Measurements from ENCODE around the gene LBH. TPM values are rescaled to one million over a fixed set of nuclear protein-coding genes. Genes with fewer than 3 reads are reported as not detected.

The LBH gene
- total and polyA plus RNA-seq, 3 experiments from 2014 or later: 115 to 156 (median 121) TPM

- peaks cover 85% of the 10 kb centered on the region for H3K4me1 ChIP-seq (ENCODE audit: insufficient read depth, low read length)
- Mint-ChIP-seq H3K36me3 (peaks cover 0 to 82% (median 8%) of the 10 kb centered on the region in 3 donors), H3K9me3 (no peaks in the 10 kb centered on the region), H3K27me3 (no peaks in the 10 kb centered on the region), H3K4me1 (peaks cover 84 to 98% (median 97%) of the 10 kb centered on the region in 3 donors), H3K4me3 (peak overlapping the region in 6 of 7 donors; percentile 2 to 58 (median 8)), H3K27ac (peak overlapping the region; percentile 44 to 90 (median 82))
- CTCF ChIA-PET: interaction anchor here (1.1 to 1.8 kb wide), 3 partner anchors 10 to 15 kb away, joined by 4 to 11 read pairs (median 5); no protein-coding TSS in a partner anchor
- H3K27me3 ChIP-seq (ENCODE audit: insufficient read depth, low read length, poor library complexity, severe bottlenecking): no peaks in the 10 kb centered on the region
- peaks cover 8% of the 10 kb centered on the region for H3K36me3 ChIP-seq (ENCODE audit: insufficient read depth, low read length)
- no peak for DNase-seq
- H3K9me3 ChIP-seq (ENCODE audit: low read length): no peaks in the 10 kb centered on the region
- POLR2A ChIA-PET: no interaction called here
- no peak overlapping the region for H3K4me3 ChIP-seq (ENCODE audit: low read length)
- no peak overlapping the region for H3K27ac ChIP-seq (ENCODE audit: low read depth, low read length)
Observed at GRCh38 chr2:30248791-30249190, 17.5 kb downstream of the LBH start.

- H3K27ac Mint-ChIP-seq: peak overlapping the region in 7 of 8 donors; percentile 56 to 90 (median 86)
- Histone ChIP-seq H3K36me3 (ENCODE audit: insufficient read depth, low read length) (peaks cover 5% of the 10 kb centered on the region), H3K27me3 (ENCODE audit: insufficient read depth, low read length, poor library complexity, severe bottlenecking) (no peaks in the 10 kb centered on the region), H3K9me3 (ENCODE audit: low read length) (no peaks in the 10 kb centered on the region), H3K4me3 (ENCODE audit: low read length) (no peak overlapping the region), H3K4me1 (ENCODE audit: insufficient read depth, low read length) (peaks cover 85% of the 10 kb centered on the region), H3K27ac (ENCODE audit: low read depth, low read length) (no peak overlapping the region)
- H3K4me1 Mint-ChIP-seq: peaks cover 84 to 98% (median 97%) of the 10 kb centered on the region in 3 donors
- ChIA-PET POLR2A (no interaction called here), CTCF (interaction anchor here (1.1 to 1.5 kb wide), 2 partner anchors 10 to 12 kb away, joined by 3 to 5 read pairs; no protein-coding TSS in a partner anchor)
- H3K36me3 Mint-ChIP-seq: peaks cover 0 to 80% (median 8%) of the 10 kb centered on the region in 3 donors
- no peaks in the 10 kb centered on the region for H3K27me3 Mint-ChIP-seq
- H3K9me3 Mint-ChIP-seq: no peaks in the 10 kb centered on the region
- H3K4me3 Mint-ChIP-seq: peak overlapping the region in 5 of 7 donors; percentile 2 to 76 (median 50)
- DNase-seq: no peak
Observed at GRCh38 chr2:30249354-30249753, 18.0 kb downstream of the LBH start.

DNA sequence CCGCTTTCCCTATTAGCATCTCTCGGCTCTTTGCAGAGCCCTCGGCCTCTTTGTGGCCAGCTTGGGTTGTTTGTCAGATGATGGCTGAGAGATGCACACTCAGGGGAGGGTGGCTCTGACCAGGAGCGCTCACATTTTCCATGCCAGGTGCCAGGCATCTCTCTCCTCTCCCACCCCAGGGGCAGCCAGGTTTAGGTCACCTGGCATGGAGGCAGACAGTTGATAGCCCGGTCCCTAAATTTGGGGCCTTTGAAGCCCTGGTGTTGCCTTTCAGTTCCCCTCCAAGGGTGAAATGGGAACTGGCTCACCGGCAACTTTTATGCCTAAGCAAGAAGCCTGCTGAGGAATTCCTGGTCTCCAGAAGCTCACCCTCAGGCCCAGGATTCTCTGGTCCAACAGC, 19.1 kb downstream of the LBH start:
- Histone ChIP-seq H3K27ac (ENCODE audit: low read depth, low read length) (no peak overlapping the region), H3K27me3 (ENCODE audit: insufficient read depth, low read length, poor library complexity, severe bottlenecking) (no peaks in the 10 kb centered on the region), H3K4me3 (ENCODE audit: low read length) (no peak overlapping the region), H3K9me3 (ENCODE audit: low read length) (no peaks in the 10 kb centered on the region), H3K4me1 (ENCODE audit: insufficient read depth, low read length) (peaks cover 86% of the 10 kb centered on the region), H3K36me3 (ENCODE audit: insufficient read depth, low read length) (peaks cover 2% of the 10 kb centered on the region)
- H3K9me3 Mint-ChIP-seq: no peaks in the 10 kb centered on the region
- peaks cover 91 to 99% (median 98%) of the 10 kb centered on the region in 3 donors for H3K4me1 Mint-ChIP-seq
- peak overlapping the region in 7 of 8 donors; percentile 43 to 93 (median 89) for H3K27ac Mint-ChIP-seq
- H3K36me3 Mint-ChIP-seq: peaks cover 0 to 82% (median 8%) of the 10 kb centered on the region in 3 donors
- H3K27me3 Mint-ChIP-seq: no peaks in the 10 kb centered on the region
- DNase-seq: no peak
- CTCF ChIA-PET: interaction anchor here (0.9 to 1.5 kb wide), 2 partner anchors 11 to 13 kb away, joined by 3 read pairs; no protein-coding TSS in a partner anchor
- peak overlapping the region in 4 of 7 donors; percentile 15 to 85 (median 37) for H3K4me3 Mint-ChIP-seq
- POLR2A ChIA-PET: no interaction called here

DNA sequence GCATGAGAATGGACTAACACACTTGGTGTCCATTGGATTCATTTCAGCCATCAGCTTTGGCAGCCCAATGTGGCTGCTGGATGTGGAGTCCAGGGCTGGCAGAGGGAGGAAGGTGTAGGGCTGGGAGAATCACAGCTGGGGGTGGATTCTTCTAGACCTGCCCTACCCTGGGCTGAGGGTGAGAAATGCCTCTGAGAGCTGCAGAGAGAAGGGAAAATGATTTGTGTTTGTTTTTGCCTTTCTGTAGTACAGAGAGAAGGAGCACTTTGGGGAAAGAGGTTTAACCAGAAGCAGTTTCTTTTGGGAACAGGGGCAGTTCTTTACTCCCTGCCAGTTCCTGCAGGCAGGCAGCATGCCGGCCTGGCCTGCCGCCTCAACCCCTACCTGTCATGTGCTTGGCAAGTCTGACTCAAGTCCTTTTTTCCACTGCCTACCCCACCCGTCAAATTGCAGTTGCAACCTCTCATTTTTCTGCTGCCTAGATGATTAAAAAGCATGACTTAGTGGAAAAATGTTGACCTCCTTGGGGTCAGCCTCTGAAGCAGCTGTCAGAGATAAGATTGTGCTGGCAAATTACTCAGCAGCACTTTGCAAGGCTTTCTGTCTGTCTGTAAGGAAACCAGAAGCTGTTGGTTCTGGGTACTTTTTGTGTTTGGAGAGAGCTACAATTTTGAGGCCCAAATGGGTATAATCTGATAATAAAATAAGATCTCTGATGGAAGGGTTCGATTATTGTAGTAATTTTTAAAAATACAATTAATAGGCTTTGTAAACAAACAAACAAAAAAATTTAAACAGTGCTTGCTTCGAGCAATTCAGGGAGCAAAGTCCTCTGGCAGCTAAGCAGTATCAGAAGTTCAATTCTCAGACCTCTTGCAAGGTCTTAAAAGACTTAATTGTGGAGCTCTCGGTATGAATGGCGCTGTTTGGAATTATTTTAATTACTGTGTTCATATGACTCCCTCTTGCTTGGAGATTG, 21.7 kb downstream of the LBH start:
- no peaks in the 10 kb centered on the region for H3K9me3 Mint-ChIP-seq
- peak overlapping the region; percentile 33 for H3K4me3 ChIP-seq (ENCODE audit: low read length)
- peaks cover 6 to 84% (median 19%) of the 10 kb centered on the region in 3 donors for H3K36me3 Mint-ChIP-seq
- H3K27me3 Mint-ChIP-seq: no peaks in the 10 kb centered on the region
- peak overlapping the region; percentile 80 for H3K27ac ChIP-seq (ENCODE audit: low read depth, low read length)
- H3K27me3 ChIP-seq (ENCODE audit: insufficient read depth, low read length, poor library complexity, severe bottlenecking): no peaks in the 10 kb centered on the region
- H3K4me3 Mint-ChIP-seq: peak overlapping the region; percentile 30 to 77 (median 68)
- H3K9me3 ChIP-seq (ENCODE audit: low read length): no peaks in the 10 kb centered on the region
- H3K27ac Mint-ChIP-seq: peak overlapping the region; percentile 81 to 95 (median 90)
- peak in 1 of 5 donors; percentile 65 for DNase-seq
- H3K4me1 ChIP-seq (ENCODE audit: insufficient read depth, low read length): peaks cover 92% of the 10 kb centered on the region
- peaks cover 9% of the 10 kb centered on the region for H3K36me3 ChIP-seq (ENCODE audit: insufficient read depth, low read length)
- POLR2A ChIA-PET: interaction anchor here (0.6 to 1.5 kb wide), 3 partner anchors 17 to 84 kb away, joined by 3 to 4 read pairs (median 3); no protein-coding TSS in a partner anchor
- H3K4me1 Mint-ChIP-seq: peaks cover 91 to 99% (median 98%) of the 10 kb centered on the region in 3 donors
- CTCF ChIA-PET: interaction anchor here (0.7 to 2.9 kb wide), 9 partner anchors 8 to 458 kb away, joined by 3 to 11 read pairs (median 3); no protein-coding TSS in a partner anchor

DNA sequence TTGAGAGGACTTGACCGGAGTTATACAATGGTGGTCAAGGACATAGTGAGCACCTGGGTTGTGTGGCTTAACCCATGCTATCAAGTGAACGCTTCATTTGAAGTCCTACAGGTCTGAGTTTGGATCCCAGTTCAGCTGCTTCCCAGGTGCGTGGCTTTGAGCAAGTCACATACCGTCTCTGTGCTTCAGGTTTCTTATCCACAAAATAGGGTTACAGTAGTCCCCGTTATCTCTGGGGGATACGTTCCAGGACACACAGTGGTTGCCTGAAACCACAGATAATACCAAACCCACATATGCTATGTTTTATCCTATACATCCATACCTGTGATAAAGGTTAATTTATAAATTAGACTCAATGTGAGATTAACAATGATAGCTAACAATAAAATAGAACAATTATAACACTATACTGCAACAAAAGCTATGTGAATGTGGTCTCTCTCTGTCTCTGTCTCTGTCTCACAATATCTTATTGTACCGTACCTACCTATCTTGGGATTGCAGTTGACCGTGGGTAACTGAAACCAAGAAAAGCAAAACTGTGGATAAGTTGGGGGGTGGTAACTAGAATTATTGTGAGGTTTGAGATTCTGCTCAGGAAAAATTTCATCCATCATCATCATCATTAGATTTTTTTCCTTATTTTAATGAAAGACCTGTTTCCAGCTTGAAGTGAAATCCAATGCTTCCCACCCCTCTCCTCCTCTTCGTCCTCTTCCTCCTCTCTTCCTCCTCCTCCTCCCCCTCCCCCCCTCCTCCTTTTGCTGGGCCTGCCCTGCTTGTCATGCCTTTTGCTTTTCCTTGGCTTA, 22.7 kb downstream of the LBH start:
- H3K27ac Mint-ChIP-seq: peak overlapping the region; percentile 81 to 95 (median 90)
- H3K27me3 Mint-ChIP-seq: no peaks in the 10 kb centered on the region
- H3K36me3 ChIP-seq (ENCODE audit: insufficient read depth, low read length): peaks cover 20% of the 10 kb centered on the region
- no peaks in the 10 kb centered on the region for H3K27me3 ChIP-seq (ENCODE audit: insufficient read depth, low read length, poor library complexity, severe bottlenecking)
- CTCF ChIA-PET: interaction anchor here (0.9 to 2.9 kb wide), 7 partner anchors 9 to 457 kb away, joined by 3 to 11 read pairs (median 3); no protein-coding TSS in a partner anchor
- peak overlapping the region; percentile 80 for H3K27ac ChIP-seq (ENCODE audit: low read depth, low read length)
- POLR2A ChIA-PET: interaction anchor here (1.1 to 1.5 kb wide), 2 partner anchors 15 to 83 kb away, joined by 3 to 4 read pairs; no protein-coding TSS in a partner anchor
- H3K4me3 Mint-ChIP-seq: peak overlapping the region in 6 of 7 donors; percentile 11 to 77 (median 40)
- no peaks in the 10 kb centered on the region for H3K9me3 Mint-ChIP-seq
- H3K9me3 ChIP-seq (ENCODE audit: low read length): no peaks in the 10 kb centered on the region
- H3K4me3 ChIP-seq (ENCODE audit: low read length): peak overlapping the region; percentile 33
- peaks cover 92% of the 10 kb centered on the region for H3K4me1 ChIP-seq (ENCODE audit: insufficient read depth, low read length)
- peaks cover 89 to 99% (median 97%) of the 10 kb centered on the region in 3 donors for H3K4me1 Mint-ChIP-seq
- no peak for DNase-seq
- peaks cover 6 to 86% (median 23%) of the 10 kb centered on the region in 3 donors for H3K36me3 Mint-ChIP-seq

DNA sequence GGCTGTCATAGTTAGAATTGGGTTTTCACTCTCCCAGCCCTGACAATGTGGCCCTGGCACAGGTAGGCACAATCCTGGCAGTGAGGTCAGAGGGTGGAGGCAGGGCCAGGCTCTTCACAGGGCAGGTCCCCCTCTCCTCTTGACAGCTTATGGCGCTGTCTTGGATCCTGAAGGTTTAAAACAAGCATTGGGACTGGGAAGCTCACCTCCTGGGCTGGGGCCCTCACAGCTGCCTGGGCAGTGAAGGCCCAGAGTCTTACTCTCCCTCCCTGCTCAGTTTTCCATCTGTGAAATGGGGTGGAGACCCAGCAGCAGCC, 23.3 kb downstream of the LBH start:
- no peaks in the 10 kb centered on the region for H3K9me3 Mint-ChIP-seq
- no peaks in the 10 kb centered on the region for H3K27me3 Mint-ChIP-seq
- H3K27ac ChIP-seq (ENCODE audit: low read depth, low read length): peak overlapping the region; percentile 80
- H3K4me3 Mint-ChIP-seq: peak overlapping the region in 3 of 7 donors; percentile 32 to 51 (median 37)
- H3K27ac Mint-ChIP-seq: peak overlapping the region; percentile 75 to 95 (median 90)
- ChIA-PET CTCF (interaction anchor here (2.9 kb wide), 1 partner anchor 15 kb away, joined by 11 read pairs; no protein-coding TSS in a partner anchor), POLR2A (interaction anchor here (1.1 kb wide), 1 partner anchor 15 kb away, joined by 3 read pairs; no protein-coding TSS in a partner anchor)
- H3K36me3 ChIP-seq (ENCODE audit: insufficient read depth, low read length): peaks cover 25% of the 10 kb centered on the region
- peaks cover 87 to 98% (median 96%) of the 10 kb centered on the region in 3 donors for H3K4me1 Mint-ChIP-seq
- no peaks in the 10 kb centered on the region for H3K9me3 ChIP-seq (ENCODE audit: low read length)
- no peak for DNase-seq
- H3K4me1 ChIP-seq (ENCODE audit: insufficient read depth, low read length): peaks cover 92% of the 10 kb centered on the region
- H3K4me3 ChIP-seq (ENCODE audit: low read length): no peak overlapping the region
- H3K36me3 Mint-ChIP-seq: peaks cover 11 to 86% (median 25%) of the 10 kb centered on the region in 3 donors
- no peaks in the 10 kb centered on the region for H3K27me3 ChIP-seq (ENCODE audit: insufficient read depth, low read length, poor library complexity, severe bottlenecking)

- Histone ChIP-seq H3K4me3 (ENCODE audit: low read length) (no peak overlapping the region), H3K27me3 (ENCODE audit: insufficient read depth, low read length, poor library complexity, severe bottlenecking) (no peaks in the 10 kb centered on the region), H3K9me3 (ENCODE audit: low read length) (no peaks in the 10 kb centered on the region), H3K36me3 (ENCODE audit: insufficient read depth, low read length) (peaks cover 25% of the 10 kb centered on the region), H3K4me1 (ENCODE audit: insufficient read depth, low read length) (peaks cover 92% of the 10 kb centered on the region), H3K27ac (ENCODE audit: low read depth, low read length) (peak overlapping the region; percentile 80)
- Mint-ChIP-seq H3K27ac (peak overlapping the region; percentile 75 to 95 (median 90)), H3K4me1 (peaks cover 86 to 98% (median 96%) of the 10 kb centered on the region in 3 donors), H3K9me3 (no peaks in the 10 kb centered on the region), H3K36me3 (peaks cover 14 to 86% (median 27%) of the 10 kb centered on the region in 3 donors), H3K27me3 (no peaks in the 10 kb centered on the region), H3K4me3 (peak overlapping the region in 5 of 7 donors; percentile 37 to 65 (median 54))
- ChIA-PET POLR2A (interaction anchor here (1.1 kb wide), 1 partner anchor 16 kb away, joined by 3 read pairs; no protein-coding TSS in a partner anchor), CTCF (interaction anchor here (2.9 kb wide), 1 partner anchor 15 kb away, joined by 11 read pairs; no protein-coding TSS in a partner anchor)
- DNase-seq: no peak
Observed at GRCh38 chr2:30255026-30255425, 23.7 kb downstream of the LBH start.
